GM12878 (cell line): ENCODE results near the gene ZSWIM6. TPM values are rescaled to one million over a fixed set of nuclear protein-coding genes. Genes with fewer than 3 reads are reported as not detected.

Source experiments
- ATAC-seq: fragments of 200-7000 bp; cut with Tn5 transposase; 3 replicates; pipeline ENCODE4 v1.9.1; 2020; ENCODE audit warnings: mild to moderate bottlenecking, moderate library complexity
- BruUV-seq: library from RNA; stranded (reverse); fragments of 400-500 nt; replicated peaks from 2 replicates; lab custom pipeline; 2021; lab: Mats Ljungman, UMichigan
- CTCF ChIA-PET: fragments of 300-600 bp; sonication (Branson Sonifier 250); formaldehyde crosslinking; extraction: SDS; loops from one replicate; lab custom pipeline; 2021; ENCODE audit warnings: inconsistent platforms; lab: Yijun Ruan, JAX
- POLR2A ChIA-PET: fragments of 350-600 bp; formaldehyde crosslinking; extraction: SDS; loops from one replicate; lab custom pipeline; 2021; ENCODE audit warnings: inconsistent platforms; lab: Charles Lee
- RAD21 ChIA-PET: fragments of 300-600 bp; sonication (Branson Sonifier 250); formaldehyde crosslinking; loops from one replicate; lab custom pipeline; 2023; ENCODE audit warnings: antibody characterized with exemption; ENCODE audit not compliant: unreplicated experiment; lab: Charles Lee
- SMC1A ChIA-PET: fragments of 300-600 bp; sonication (Branson Sonifier 250); formaldehyde crosslinking; loops from one replicate; lab custom pipeline; 2023; ENCODE audit not compliant: unreplicated experiment, uncharacterized antibody; lab: Charles Lee
- DNase-seq: peaks from one replicate; pipeline ENCODE4 v3.0.0-alpha.2; 2011; ENCODE audit warnings: low read depth, low spot score
- FAIRE-seq: peaks from 3 replicates; lab custom pipeline; 2011; peaks lifted over from hg19 to GRCh38; lab: Jason Lieb, UNC
- H2AFZ ChIP-seq: 2 replicates; pipeline ENCODE4 v1.6.0; 2011; ENCODE audit warnings: low read depth, low read length, control low read depth; ENCODE audit not compliant: control insufficient read depth
- H3K27ac ChIP-seq: 2 replicates; pipeline ENCODE4 v1.5.1; 2011; ENCODE audit warnings: control low read depth; ENCODE audit not compliant: control insufficient read depth, insufficient read depth
- H3K27me3 ChIP-seq, 2 experiments: replicated peaks in 1 of 2; 2 replicates each; pipeline versions ENCODE4 v1.6.0 to v1.6.1; 2011; ENCODE audit warnings: low read length in 1 of 2; ENCODE audit not compliant: control insufficient read depth in 2 of 2, insufficient read depth in 2 of 2
- H3K36me3 ChIP-seq, 2 experiments: 2 replicates each; pipeline ENCODE4 v1.5.1; 2011; ENCODE audit warnings: low read length in 1 of 2; ENCODE audit not compliant: control insufficient read depth in 2 of 2, insufficient read depth in 2 of 2
- H3K4me1 ChIP-seq: 2 replicates; pipeline ENCODE4 v1.6.1; 2011; ENCODE audit warnings: mild to moderate bottlenecking, low read length, moderate library complexity, mixed read lengths; ENCODE audit not compliant: control insufficient read depth, insufficient read depth
- H3K4me2 ChIP-seq: 2 replicates; pipeline ENCODE4 v1.6.0; 2011; ENCODE audit warnings: control low read depth; ENCODE audit not compliant: control insufficient read depth, insufficient read depth
- H3K4me3 ChIP-seq: fragments of 200-600 bp; sonication (generic); 2 replicates; pipeline ENCODE4 v1.5.1; 2016
- H3K79me2 ChIP-seq: 2 replicates; pipeline ENCODE4 v1.6.0; 2011; ENCODE audit warnings: low read length; ENCODE audit not compliant: control insufficient read depth, insufficient read depth
- H3K9ac ChIP-seq: 2 replicates; pipeline ENCODE4 v1.8.0; 2011; ENCODE audit warnings: low read length, control low read depth, mixed read lengths; ENCODE audit not compliant: control insufficient read depth, insufficient read depth
- H3K9me3 ChIP-seq: replicated peaks from 3 replicates; pipeline ENCODE4 v1.5.1; 2011; ENCODE audit warnings: mild to moderate bottlenecking, low read length; ENCODE audit not compliant: control insufficient read depth, insufficient read depth
- H4K20me1 ChIP-seq: 2 replicates; pipeline ENCODE4 v1.6.0; 2011; ENCODE audit not compliant: control insufficient read depth, insufficient read depth
- CBX3 ChIP-seq: fragments of 200-600 bp; sonication (generic); IDR thresholded peaks from 2 replicates; pipeline ENCODE4 v1.6.1; 2016; ENCODE audit warnings: low read depth, borderline replicate concordance
- E2F8 ChIP-seq: fragments of 450-650 bp; IDR thresholded peaks from 2 replicates; pipeline ENCODE4 v1.6.1; 2018; ENCODE audit warnings: mild to moderate bottlenecking, low read depth, moderate library complexity; ENCODE audit not compliant: partially characterized antibody
- EP300 ChIP-seq, 2 experiments: fragments of 150-350 bp in 1 of 2; IDR thresholded peaks; 2 replicates each; pipeline ENCODE4 v1.6.1; 2011 to 2012; ENCODE audit warnings: low read depth in 2 of 2, low read length in 2 of 2, borderline replicate concordance in 1 of 2, improper control_type of control experiment in 1 of 2, inconsistent platforms in 1 of 2; ENCODE audit not compliant: control insufficient read depth in 1 of 2
- ETV6 ChIP-seq, 2 experiments: fragments of 450-650 bp in 1 of 2; IDR thresholded peaks in 1 of 2; conservative IDR thresholded peaks in 1 of 2; 2 replicates each; pipeline ENCODE4 v1.6.1; 2014; ENCODE audit warnings: antibody characterized with exemption in 1 of 2, borderline replicate concordance in 1 of 2, low read depth in 1 of 2, mild to moderate bottlenecking in 1 of 2, moderate library complexity in 1 of 2
- HSF1 ChIP-seq: fragments of 150-350 bp; IDR thresholded peaks from 2 replicates; pipeline ENCODE4 v1.6.1; 2014; ENCODE audit warnings: mild to moderate bottlenecking, low read depth, low read length
- IKZF2 ChIP-seq, 2 experiments: fragments of 450-650 bp; IDR thresholded peaks; 2 replicates each; pipeline ENCODE4 v1.6.1; 2017; ENCODE audit warnings: mild to moderate bottlenecking in 2 of 2, moderate library complexity in 2 of 2
- NFYB ChIP-seq: IDR thresholded peaks from 2 replicates; pipeline ENCODE4 v1.6.1; 2011; ENCODE audit warnings: low read depth, mild to moderate bottlenecking, low read length, improper control_type of control experiment, moderate library complexity; ENCODE audit not compliant: insufficient read depth
- SIX5 ChIP-seq: IDR thresholded peaks from 2 replicates; pipeline ENCODE4 v1.6.1; 2011; ENCODE audit warnings: mild to moderate bottlenecking, low read depth, low read length, moderate library complexity; ENCODE audit not compliant: severe bottlenecking
- WGBS: methylation state at CpG from one replicate; pipeline ENCODE4 v1.1.6; 2016; ENCODE audit warnings: low lambda C conversion rate; ENCODE audit not compliant: insufficient replicate concordance, insufficient coverage; ENCODE audit errors: missing lambda C conversion rate; 5-methylcytosine and 5-hydroxymethylcytosine counted together
- in situ Hi-C: fragments of 300-500 bp; cut with MboI; formaldehyde crosslinking; loops from 9 replicates; pipeline ENCODE4 v1.14.3; 2018; ENCODE audit warnings: mixed read lengths
- intact Hi-C: fragments of 100-400 bp; cut with micrococcal nuclease; formaldehyde crosslinking; loops from one replicate; pipeline ENCODE4 v1.14.2; 2022; ENCODE audit not compliant: unreplicated experiment
- polyA plus RNA-seq, 11 experiments: library from polyadenylated mRNA; depleted of rRNA in 4 of 11; unstranded in 6 of 11; stranded (reverse) in 5 of 11; fragments of >200 nt; fragmentation: Nextera tagmentation in 4 of 11; fragmentation: Illumina TruSeq in 1 of 11; extraction: Ambion mirVana in 4 of 11; extraction: Trizol in 1 of 11; gene quantifications; 1 replicate in 1 of 11; 2 replicates in 10 of 11; pipeline versions ENCODE4 v1.2.1 to v1.2.3, GENCODE V29; 2011 to 2016; ENCODE audit warnings: inconsistent platforms in 2 of 11, missing spikeins in 2 of 11, low read depth in 1 of 11
- total RNA-seq, 4 experiments: library from RNA; depleted of rRNA in 3 of 4; stranded (reverse); fragments of >200 nt in 3 of 4; fragmentation: Illumina TruSeq in 1 of 4; extraction: Trizol in 1 of 4; gene quantifications; 2 replicates each; pipeline versions ENCODE4 v1.2.1 to v1.2.3, GENCODE V29; 2013 to 2021

ZSWIM6 gene
- total and polyA plus RNA-seq, 10 of the 15 experiments (the other 5 are each of a cell fraction or from before 2014, with no cell fraction given): 0.53 to 6.2 (median 3.4) TPM

DNA sequence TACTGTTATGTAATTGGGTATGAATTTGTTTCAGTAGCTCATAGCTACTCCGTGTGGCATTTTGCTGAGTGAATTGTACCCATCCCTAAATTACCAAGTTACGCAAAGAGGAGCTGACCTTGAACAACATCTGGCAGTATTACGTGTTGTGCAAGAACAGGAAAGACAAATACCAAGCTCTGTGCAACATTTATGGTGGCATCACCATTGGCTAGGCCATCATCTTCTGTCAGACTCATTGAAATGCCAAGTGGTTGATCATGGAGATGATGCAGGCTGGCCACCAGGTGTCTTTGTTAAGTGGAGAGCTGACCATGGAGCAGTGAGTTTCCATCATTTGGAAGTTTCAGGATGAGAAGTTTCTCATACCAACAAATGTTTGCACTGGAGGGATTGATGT lies 15.0 kb downstream of the ZSWIM6 start:
- ATAC-seq: no peak
- no TSS peak for BruUV-seq
- Histone ChIP-seq H3K4me3 (no peak overlapping the region), H3K4me2 (no peak overlapping the region), H3K4me1 (no peaks in the 10 kb centered on the region), H3K9ac (no peak overlapping the region), H3K36me3 (no peaks in the 10 kb centered on the region), H3K27ac (no peak overlapping the region), H3K27me3 (no peaks in the 10 kb centered on the region), H3K79me2 (no peaks in the 10 kb centered on the region), H2AFZ (no peak overlapping the region), H4K20me1 (no peaks in the 10 kb centered on the region), H3K9me3 (no peaks in the 10 kb centered on the region)
- in situ Hi-C loops: no loop called here
- TF ChIP-seq ETV6 (conservative IDR thresholded peaks at IDR 0.05 in 1 of 2, IDR thresholded peaks at IDR 0.05 in 1 of 2; ENCODE audit: borderline replicate concordance in 1 of 2, low read depth in 1 of 2) (no peak), CBX3 (no peak), NFYB (no peak), SIX5 (no peak), EP300 (IDR thresholded peaks at IDR 0.05; ENCODE audit: borderline replicate concordance in 1 of 2, control insufficient read depth in 1 of 2, low read depth in 2 of 2, low read length in 2 of 2) (no peak), HSF1 (no peak), E2F8 (no peak), IKZF2 (IDR thresholded peaks at IDR 0.05) (no peak)
- FAIRE-seq: no peak
- intact Hi-C loops: no loop called here
- ChIA-PET CTCF (interaction anchor here (0.6 to 5.1 kb wide), 3 partner anchors 11 to 311 kb away, joined by 3 to 24 read pairs (median 4); no protein-coding TSS in a partner anchor), RAD21 (interaction anchor here (1.8 kb wide), 1 partner anchor 15 kb away, joined by 4 read pairs; the partner anchor contains the start of gene ZSWIM6), POLR2A (interaction anchor here (0.6 kb wide), 1 partner anchor 613 kb away, joined by 3 read pairs; no protein-coding TSS in a partner anchor), SMC1A (interaction anchor here (0.6 to 1.6 kb wide), 8 partner anchors 10 to 175 kb away, joined by 3 to 4 read pairs (median 3); no protein-coding TSS in a partner anchor)
- WGBS: 67% methylated on average over 3 of the region's 3 CpGs
- no peak for DNase-seq
